ENCODE data around the gene IKZF5. TPM values are rescaled to one million over a fixed set of nuclear protein-coding genes. Genes with fewer than 3 reads are reported as not detected.

IKZF5 gene
- total RNA-seq, 1 experiment from 2014 or later, result 8.6 TPM

DNA sequence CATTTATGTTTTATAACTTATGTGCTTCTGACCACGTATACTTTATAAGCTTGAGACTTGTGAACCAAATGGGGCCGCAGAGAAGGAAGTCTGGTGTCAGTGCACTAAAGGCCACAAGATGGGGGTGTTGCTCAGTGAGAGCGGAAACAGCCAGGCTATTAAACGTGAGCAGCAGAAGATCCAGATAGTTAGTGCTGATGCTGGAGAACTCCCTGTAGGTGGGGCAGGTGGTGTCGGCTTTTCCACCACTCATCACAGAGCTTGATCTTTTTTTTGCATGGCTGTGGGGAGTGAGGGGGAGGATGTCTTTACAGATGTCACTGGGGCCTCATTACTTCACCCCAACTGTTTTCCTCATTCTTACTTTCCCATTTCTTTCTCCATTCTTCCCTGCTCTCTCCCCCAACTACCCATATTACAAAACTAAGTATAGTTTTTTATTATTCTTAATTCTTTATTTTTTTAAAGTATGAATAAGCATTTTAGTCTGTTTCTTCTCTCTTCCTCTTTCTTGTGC lies 34.9 kb upstream of the IKZF5 start:
- no peak overlapping the region for H3K4me3 ChIP-seq (ENCODE audit: low read depth in 2 of 2, low read length in 2 of 2)
- TF ChIP-seq SIN3A (IDR thresholded peaks at IDR 0.05; ENCODE audit: borderline replicate concordance, insufficient read depth, low read depth, low read length) (no peak), TCF7L2 (IDR thresholded peaks at IDR 0.05; ENCODE audit: low read depth, low read length) (no peak), POLR2AphosphoS5 (IDR thresholded peaks at IDR 0.05; ENCODE audit: low read depth, low read length) (no peak)
- TF ChIP-seq, protein P1, sequence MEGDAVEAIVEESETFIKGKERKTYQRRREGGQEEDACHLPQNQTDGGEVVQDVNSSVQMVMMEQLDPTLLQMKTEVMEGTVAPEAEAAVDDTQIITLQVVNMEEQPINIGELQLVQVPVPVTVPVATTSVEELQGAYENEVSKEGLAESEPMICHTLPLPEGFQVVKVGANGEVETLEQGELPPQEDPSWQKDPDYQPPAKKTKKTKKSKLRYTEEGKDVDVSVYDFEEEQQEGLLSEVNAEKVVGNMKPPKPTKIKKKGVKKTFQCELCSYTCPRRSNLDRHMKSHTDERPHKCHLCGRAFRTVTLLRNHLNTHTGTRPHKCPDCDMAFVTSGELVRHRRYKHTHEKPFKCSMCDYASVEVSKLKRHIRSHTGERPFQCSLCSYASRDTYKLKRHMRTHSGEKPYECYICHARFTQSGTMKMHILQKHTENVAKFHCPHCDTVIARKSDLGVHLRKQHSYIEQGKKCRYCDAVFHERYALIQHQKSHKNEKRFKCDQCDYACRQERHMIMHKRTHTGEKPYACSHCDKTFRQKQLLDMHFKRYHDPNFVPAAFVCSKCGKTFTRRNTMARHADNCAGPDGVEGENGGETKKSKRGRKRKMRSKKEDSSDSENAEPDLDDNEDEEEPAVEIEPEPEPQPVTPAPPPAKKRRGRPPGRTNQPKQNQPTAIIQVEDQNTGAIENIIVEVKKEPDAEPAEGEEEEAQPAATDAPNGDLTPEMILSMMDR (IDR thresholded peaks at IDR 0.05), result peak; percentile 93
- no peaks in the 10 kb centered on the region for H3K4me1 ChIP-seq (ENCODE audit: control insufficient read depth, insufficient read depth, low read length)
- H3K9me3 ChIP-seq (ENCODE audit: control insufficient read depth, insufficient read depth, low read depth, low read length), result no peaks in the 10 kb centered on the region
- H3K36me3 ChIP-seq (ENCODE audit: control insufficient read depth, insufficient read depth, low read length), result no peaks in the 10 kb centered on the region
- no peaks in the 10 kb centered on the region for H3K27me3 ChIP-seq (ENCODE audit: control insufficient read depth, insufficient read depth, low read length)
- no TSS peak for BruUV-seq (replicated peaks)
- DNase-seq (ENCODE audit: low read depth, low spot score) (peak; percentile 65), ATAC-seq (peak; percentile 98)
- H3K27ac ChIP-seq (ENCODE audit: low read length), result no peak overlapping the region
- ChIA-PET POLR2A (no interaction called here), CTCF (interaction anchor here (0.5 to 1.3 kb wide), 9 partner anchors 46 to 517 kb away, joined by 3 to 5 read pairs (median 3); no protein-coding TSS in a partner anchor)
- in situ Hi-C loops (cut with HindIII; ENCODE audit: low pct_unique_long_range_greater_than_20kb, low sequenced_read_pairs) (no loop called here), intact Hi-C loops (cut with micrococcal nuclease; ENCODE audit: unreplicated experiment) (loop anchor here (1.0 to 2.0 kb wide), 2 partner anchors 90 to 337 kb away; no protein-coding TSS in a partner anchor)

GRCh38 chr10:123042708-123043408 lies 34.3 kb upstream of the IKZF5 start:
- Histone ChIP-seq H3K4me3 (ENCODE audit: low read depth in 2 of 2, low read length in 2 of 2) (no peak overlapping the region), H3K27me3 (ENCODE audit: control insufficient read depth, insufficient read depth, low read length) (no peaks in the 10 kb centered on the region), H3K4me1 (ENCODE audit: control insufficient read depth, insufficient read depth, low read length) (no peaks in the 10 kb centered on the region), H3K36me3 (ENCODE audit: control insufficient read depth, insufficient read depth, low read length) (no peaks in the 10 kb centered on the region), H3K27ac (ENCODE audit: low read length) (no peak overlapping the region), H3K9me3 (ENCODE audit: control insufficient read depth, insufficient read depth, low read depth, low read length) (no peaks in the 10 kb centered on the region)
- TF ChIP-seq, protein P2, sequence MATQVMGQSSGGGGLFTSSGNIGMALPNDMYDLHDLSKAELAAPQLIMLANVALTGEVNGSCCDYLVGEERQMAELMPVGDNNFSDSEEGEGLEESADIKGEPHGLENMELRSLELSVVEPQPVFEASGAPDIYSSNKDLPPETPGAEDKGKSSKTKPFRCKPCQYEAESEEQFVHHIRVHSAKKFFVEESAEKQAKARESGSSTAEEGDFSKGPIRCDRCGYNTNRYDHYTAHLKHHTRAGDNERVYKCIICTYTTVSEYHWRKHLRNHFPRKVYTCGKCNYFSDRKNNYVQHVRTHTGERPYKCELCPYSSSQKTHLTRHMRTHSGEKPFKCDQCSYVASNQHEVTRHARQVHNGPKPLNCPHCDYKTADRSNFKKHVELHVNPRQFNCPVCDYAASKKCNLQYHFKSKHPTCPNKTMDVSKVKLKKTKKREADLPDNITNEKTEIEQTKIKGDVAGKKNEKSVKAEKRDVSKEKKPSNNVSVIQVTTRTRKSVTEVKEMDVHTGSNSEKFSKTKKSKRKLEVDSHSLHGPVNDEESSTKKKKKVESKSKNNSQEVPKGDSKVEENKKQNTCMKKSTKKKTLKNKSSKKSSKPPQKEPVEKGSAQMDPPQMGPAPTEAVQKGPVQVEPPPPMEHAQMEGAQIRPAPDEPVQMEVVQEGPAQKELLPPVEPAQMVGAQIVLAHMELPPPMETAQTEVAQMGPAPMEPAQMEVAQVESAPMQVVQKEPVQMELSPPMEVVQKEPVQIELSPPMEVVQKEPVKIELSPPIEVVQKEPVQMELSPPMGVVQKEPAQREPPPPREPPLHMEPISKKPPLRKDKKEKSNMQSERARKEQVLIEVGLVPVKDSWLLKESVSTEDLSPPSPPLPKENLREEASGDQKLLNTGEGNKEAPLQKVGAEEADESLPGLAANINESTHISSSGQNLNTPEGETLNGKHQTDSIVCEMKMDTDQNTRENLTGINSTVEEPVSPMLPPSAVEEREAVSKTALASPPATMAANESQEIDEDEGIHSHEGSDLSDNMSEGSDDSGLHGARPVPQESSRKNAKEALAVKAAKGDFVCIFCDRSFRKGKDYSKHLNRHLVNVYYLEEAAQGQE (IDR thresholded peaks at IDR 0.05; ENCODE audit: insufficient read depth in 1 of 2, low read depth in 2 of 2, low read length in 1 of 2), result no peak
- TF ChIP-seq, protein P1 (IDR thresholded peaks at IDR 0.05), result no peak
- TF ChIP-seq SIN3A (IDR thresholded peaks at IDR 0.05; ENCODE audit: borderline replicate concordance, insufficient read depth, low read depth, low read length) (no peak), POLR2AphosphoS5 (IDR thresholded peaks at IDR 0.05; ENCODE audit: low read depth, low read length) (no peak), TCF7L2 (IDR thresholded peaks at IDR 0.05; ENCODE audit: low read depth, low read length) (no peak)
- in situ Hi-C loops (cut with HindIII; ENCODE audit: low pct_unique_long_range_greater_than_20kb, low sequenced_read_pairs), result no loop called here
- intact Hi-C loops (cut with micrococcal nuclease; ENCODE audit: unreplicated experiment), result loop anchor here (1.0 to 2.0 kb wide), 2 partner anchors 90 to 338 kb away; no protein-coding TSS in a partner anchor
- DNase-seq (ENCODE audit: low read depth, low spot score) (no peak), ATAC-seq (peak; percentile 56)
- BruUV-seq (replicated peaks), result no TSS peak
- POLR2A ChIA-PET, result no interaction called here
- CTCF ChIA-PET, result interaction anchor here (0.5 to 1.3 kb wide), 10 partner anchors 40 to 517 kb away, joined by 3 to 8 read pairs (median 3); no protein-coding TSS in a partner anchor
